Memory B cell (primary cell): Measurements from ENCODE around the gene MACROD1.
"Not testable (repeated sequence)": the region's sequence is repeated elsewhere in the genome, so short reads cannot be mapped to it uniquely, and the experiment has no call there.

Experiments
- ATAC-seq: fragments of 150-1000 bp; cut with Tn5 transposase; 2 replicates; pipeline ENCODE4 v1.10.0; 2021; ENCODE audit warnings: low read depth, mild to moderate bottlenecking, moderate library complexity
- DNase-seq, 2 donors: peaks; one replicate each; pipeline ENCODE4 v3.0.0; 2022; ENCODE audit warnings: low spot score in 2 of 2
- H3K27ac Mint-ChIP-seq: one replicate; pipeline ENCODE4 v1.8.0; 2022; ENCODE audit warnings: mild to moderate bottlenecking, moderate library complexity, mixed read lengths
- H3K27me3 Mint-ChIP-seq: one replicate; pipeline ENCODE4 v1.8.0; 2022; ENCODE audit warnings: mixed read lengths
- H3K36me3 Mint-ChIP-seq: one replicate; pipeline ENCODE4 v1.8.0; 2022; ENCODE audit warnings: mild to moderate bottlenecking, mixed read lengths
- H3K4me1 Mint-ChIP-seq: one replicate; pipeline ENCODE4 v1.8.0; 2022; ENCODE audit warnings: mixed read lengths
- H3K4me3 Mint-ChIP-seq: one replicate; pipeline ENCODE4 v1.8.0; 2022; ENCODE audit warnings: mild to moderate bottlenecking, moderate library complexity, mixed read lengths
- H3K9me3 Mint-ChIP-seq: one replicate; pipeline ENCODE4 v1.8.0; 2022; ENCODE audit warnings: mixed read lengths

MACROD1 gene

GRCh38 chr11:64176751-64177150, 10.8 kb upstream of the MACROD1 start:
- no peaks in the 10 kb centered on the region for H3K27me3 Mint-ChIP-seq
- peaks cover 3% of the 10 kb centered on the region for H3K36me3 Mint-ChIP-seq
- H3K4me1 Mint-ChIP-seq, result peaks cover 18% of the 10 kb centered on the region
- no peak overlapping the region for H3K27ac Mint-ChIP-seq
- ATAC-seq (no peak), DNase-seq (no peak)
- H3K9me3 Mint-ChIP-seq, result no peaks in the 10 kb centered on the region
- H3K4me3 Mint-ChIP-seq, result no peak overlapping the region

DNA sequence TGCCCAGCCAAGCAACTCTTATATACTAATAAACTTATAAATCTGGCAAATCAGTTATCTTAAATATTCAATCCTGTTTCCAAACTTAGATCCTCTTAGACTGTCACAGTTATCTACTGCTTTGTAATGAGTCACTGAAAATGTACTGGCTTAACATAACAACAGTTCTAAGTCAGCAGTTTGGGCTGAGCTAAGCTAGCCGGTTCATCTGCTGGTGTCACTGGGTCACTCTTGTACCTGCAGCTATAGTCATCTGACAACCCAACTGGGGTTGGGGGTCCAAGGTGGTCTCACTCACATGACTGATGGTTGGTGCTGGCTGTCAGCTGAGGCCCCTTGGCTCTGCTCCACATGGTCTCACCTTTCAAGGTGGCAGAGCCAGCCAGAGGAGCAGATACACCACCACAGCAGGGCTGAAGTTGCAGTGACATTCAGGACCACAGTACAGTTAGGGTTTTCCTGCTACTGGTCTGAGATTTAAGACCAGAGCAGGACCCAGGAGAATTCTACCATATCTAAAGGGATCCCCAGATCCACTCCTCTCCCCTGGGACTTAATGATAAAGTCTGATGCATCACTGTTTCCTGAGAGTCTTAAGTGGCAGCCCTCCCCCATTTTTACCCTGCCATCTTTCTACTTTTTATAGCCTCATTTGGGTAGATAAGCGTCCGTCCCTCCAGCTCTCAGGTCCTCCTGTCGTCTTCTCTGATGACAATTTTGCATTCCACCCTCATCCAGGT, 7.9 kb upstream of the MACROD1 start:
- Mint-ChIP-seq H3K9me3 (no peaks in the 10 kb centered on the region), H3K4me3 (no peak overlapping the region), H3K4me1 (peaks cover 10% of the 10 kb centered on the region), H3K27me3 (no peaks in the 10 kb centered on the region), H3K36me3 (peaks cover 3% of the 10 kb centered on the region), H3K27ac (no peak overlapping the region)
- ATAC-seq (no peak), DNase-seq (no peak)

DNA sequence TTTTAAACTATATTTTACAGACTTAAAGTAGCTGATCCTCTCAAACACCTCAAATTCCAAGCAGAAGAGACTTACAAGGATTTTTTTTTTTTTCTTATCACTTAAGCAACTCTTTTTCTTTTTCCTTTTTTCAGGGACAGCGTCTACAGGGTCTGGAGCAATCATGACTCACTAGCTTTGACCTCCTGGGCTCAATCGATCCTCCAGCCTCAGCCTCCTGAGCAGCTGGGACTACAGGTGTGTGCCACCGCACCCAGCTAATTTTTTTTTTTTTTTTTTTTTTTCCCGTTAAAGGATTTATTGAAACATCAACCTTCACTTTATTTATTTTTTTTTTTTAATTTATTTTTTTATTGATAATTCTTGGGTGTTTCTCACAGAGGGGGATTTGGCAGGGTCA, 4.5 kb upstream of the MACROD1 start:
- no peak for ATAC-seq
- H3K27ac Mint-ChIP-seq, result no peak overlapping the region
- no peak for DNase-seq
- no peak overlapping the region for H3K4me3 Mint-ChIP-seq
- H3K27me3 Mint-ChIP-seq, result no peaks in the 10 kb centered on the region
- peaks cover 6% of the 10 kb centered on the region for H3K4me1 Mint-ChIP-seq
- peaks cover 3% of the 10 kb centered on the region for H3K36me3 Mint-ChIP-seq
- H3K9me3 Mint-ChIP-seq, result no peaks in the 10 kb centered on the region

- H3K27ac Mint-ChIP-seq, result no peak overlapping the region
- H3K36me3 Mint-ChIP-seq, result no peaks in the 10 kb centered on the region
- ATAC-seq (peak; percentile 7), DNase-seq (no peak)
- peak overlapping the region; percentile 88 for H3K4me3 Mint-ChIP-seq
- H3K9me3 Mint-ChIP-seq, result no peaks in the 10 kb centered on the region
- no peaks in the 10 kb centered on the region for H3K27me3 Mint-ChIP-seq
- H3K4me1 Mint-ChIP-seq, result peaks cover 8% of the 10 kb centered on the region
Observed at GRCh38 chr11:64165481-64165841, 452 bp downstream of the MACROD1 start.

DNA sequence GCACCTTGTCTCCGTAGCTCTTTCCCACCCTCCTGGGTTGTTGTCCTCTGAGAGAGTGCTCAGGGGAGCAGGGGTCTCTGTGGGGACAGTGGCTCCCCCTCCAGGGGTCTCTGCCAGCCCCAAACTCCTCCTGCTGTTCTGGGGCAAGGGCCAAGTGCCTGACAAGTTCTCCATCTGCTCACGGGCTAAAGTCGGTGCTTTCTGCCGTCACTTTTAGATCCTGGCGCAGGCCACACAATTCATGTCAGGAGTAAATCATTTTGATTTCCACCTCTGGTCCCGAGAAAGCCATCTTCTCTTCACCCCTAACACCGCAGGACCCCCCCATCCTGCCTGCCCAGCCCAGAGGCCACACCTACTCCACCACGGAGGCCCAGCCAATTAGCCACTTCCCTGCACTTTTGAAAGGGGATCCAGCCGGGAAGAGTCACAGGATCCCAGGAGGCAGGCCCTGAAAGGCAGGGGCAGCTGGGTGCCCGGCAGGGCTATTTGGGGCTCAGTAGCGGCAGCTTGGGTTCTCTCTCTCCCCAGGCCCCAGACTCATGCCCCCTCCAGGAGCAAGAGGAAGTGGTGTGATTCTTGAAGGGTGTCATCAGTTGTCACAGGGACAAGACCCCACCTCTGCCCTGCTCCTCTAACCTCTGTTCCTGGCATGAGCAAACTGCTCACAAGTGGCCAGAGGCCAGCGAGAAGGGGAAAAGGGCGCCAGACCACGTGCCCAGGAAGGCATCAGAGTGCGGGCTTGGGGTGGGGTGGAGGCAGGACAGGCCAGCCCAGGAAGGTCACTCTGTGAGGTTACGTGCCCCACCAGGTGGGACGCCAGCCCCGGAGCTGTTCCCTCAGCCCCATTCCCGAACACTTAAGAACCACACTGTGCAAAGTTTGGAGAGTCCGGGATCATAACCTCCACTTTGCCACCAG, 1.3 kb downstream of the MACROD1 start:
- Mint-ChIP-seq H3K4me3 (peak overlapping the region; percentile 88), H3K9me3 (no peaks in the 10 kb centered on the region)
- ATAC-seq, result no peak

DNA sequence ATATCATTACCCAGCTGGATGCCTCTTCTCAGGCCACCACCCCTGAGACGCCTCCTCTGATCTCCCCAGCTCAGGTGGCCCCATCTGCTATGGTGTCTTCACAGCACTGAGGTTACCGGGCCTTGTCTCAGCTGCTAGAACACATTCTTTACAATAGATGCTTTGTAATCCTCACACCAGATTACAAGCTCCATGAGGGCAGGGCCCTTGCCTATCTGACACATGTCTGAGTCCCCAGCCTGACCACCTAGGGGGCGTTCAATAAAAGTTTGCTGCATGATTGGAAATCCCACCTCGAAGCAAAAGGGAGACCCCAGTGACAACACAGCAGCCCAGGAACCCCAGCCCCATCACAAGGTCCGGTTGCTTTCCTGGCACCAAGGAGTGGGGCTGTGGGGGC, 2.0 kb downstream of the MACROD1 start:
- Mint-ChIP-seq H3K27me3 (no peaks in the 10 kb centered on the region), H3K9me3 (no peaks in the 10 kb centered on the region), H3K27ac (no peak overlapping the region), H3K4me1 (peaks cover 8% of the 10 kb centered on the region), H3K4me3 (no peak overlapping the region), H3K36me3 (no peaks in the 10 kb centered on the region)
- DNase-seq, result no peak
- no peak for ATAC-seq

More for the DNA sequence above, 1.3 kb downstream of the MACROD1 start:
- no peak for DNase-seq
- Mint-ChIP-seq H3K4me1 (peaks cover 8% of the 10 kb centered on the region), H3K36me3 (no peaks in the 10 kb centered on the region), H3K27ac (no peak overlapping the region), H3K27me3 (no peaks in the 10 kb centered on the region)

- H3K27ac Mint-ChIP-seq, H3K4me3 Mint-ChIP-seq, DNase-seq, H3K36me3 Mint-ChIP-seq, H3K9me3 Mint-ChIP-seq, H3K27me3 Mint-ChIP-seq, ATAC-seq, H3K4me1 Mint-ChIP-seq: not testable (repeated sequence)
Observed at GRCh38 chr11:64162769-64163168, 3.1 kb downstream of the MACROD1 start.

DNA sequence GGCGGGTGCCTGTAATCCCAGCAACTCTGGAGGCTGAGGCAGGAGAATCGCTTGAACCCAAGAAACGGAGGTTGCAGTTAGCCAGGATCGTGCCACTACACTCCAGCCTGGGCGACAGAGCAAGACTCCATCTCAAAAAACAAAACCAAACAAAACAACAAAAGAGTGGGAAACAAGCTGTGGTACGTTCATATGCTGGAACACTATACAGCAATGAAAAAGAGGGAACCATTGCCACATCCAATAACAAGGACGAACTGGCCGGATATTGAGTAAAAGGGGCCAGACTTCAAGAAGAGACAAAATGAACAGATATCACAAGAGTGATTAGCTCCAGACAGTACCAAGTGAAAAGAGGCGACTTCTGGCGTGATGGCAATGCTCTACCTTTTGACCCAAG, 4.9 kb downstream of the MACROD1 start:
- H3K27me3 Mint-ChIP-seq, result no peaks in the 10 kb centered on the region
- DNase-seq, result no peak
- H3K27ac Mint-ChIP-seq, result no peak overlapping the region
- H3K9me3 Mint-ChIP-seq, result no peaks in the 10 kb centered on the region
- peaks cover 5% of the 10 kb centered on the region for H3K4me1 Mint-ChIP-seq
- no peak for ATAC-seq
- H3K36me3 Mint-ChIP-seq, result no peaks in the 10 kb centered on the region
- H3K4me3 Mint-ChIP-seq, result no peak overlapping the region

DNA sequence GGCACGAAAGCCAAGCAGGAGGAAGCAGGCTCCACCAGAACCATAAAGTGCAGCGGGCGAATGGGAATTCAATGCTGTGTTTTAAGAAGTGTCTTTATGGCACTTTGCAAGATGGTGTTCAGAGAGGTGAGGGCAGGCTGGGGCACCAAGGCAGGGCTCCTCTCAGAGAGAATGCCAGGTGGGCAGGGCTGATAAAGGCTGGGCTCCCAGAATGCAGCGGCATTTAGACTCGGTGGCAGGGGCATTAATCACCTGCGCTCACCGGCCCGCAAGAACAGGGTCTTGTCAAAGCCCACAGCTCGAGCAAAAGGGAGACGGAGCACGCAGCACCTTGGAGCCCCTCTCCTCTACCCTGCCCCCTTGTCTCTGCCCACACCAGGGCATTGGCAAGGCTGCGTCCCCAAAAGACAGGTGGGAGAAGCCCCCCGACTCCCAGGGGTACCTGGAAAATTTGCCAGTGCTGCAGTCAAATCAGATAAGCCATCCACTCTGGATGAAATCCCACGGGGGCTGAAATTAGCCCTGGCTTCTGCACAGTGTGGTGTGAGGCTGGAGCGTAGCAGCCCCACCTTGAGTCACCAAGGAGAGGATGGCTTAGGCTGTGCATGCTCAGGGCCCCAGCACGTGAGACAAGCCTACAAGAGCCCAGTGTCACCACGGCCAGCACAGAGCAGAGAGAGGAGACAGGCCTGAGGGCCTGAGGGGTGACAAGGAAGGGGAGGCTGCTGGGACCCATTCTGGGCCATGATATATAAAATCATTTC, 8.1 kb downstream of the MACROD1 start:
- DNase-seq, result no peak
- H3K27me3 Mint-ChIP-seq, result peaks cover 9% of the 10 kb centered on the region
- no peak overlapping the region for H3K4me3 Mint-ChIP-seq
- H3K9me3 Mint-ChIP-seq, result no peaks in the 10 kb centered on the region
- no peaks in the 10 kb centered on the region for H3K36me3 Mint-ChIP-seq
- peaks cover 2% of the 10 kb centered on the region for H3K4me1 Mint-ChIP-seq
- no peak for ATAC-seq
- H3K27ac Mint-ChIP-seq, result no peak overlapping the region

- Mint-ChIP-seq H3K9me3 (no peaks in the 10 kb centered on the region), H3K4me1 (peaks cover 2% of the 10 kb centered on the region), H3K36me3 (no peaks in the 10 kb centered on the region), H3K27me3 (peaks cover 9% of the 10 kb centered on the region), H3K4me3 (no peak overlapping the region), H3K27ac (no peak overlapping the region)
- DNase-seq (no peak), ATAC-seq (no peak)
Observed at GRCh38 chr11:64156235-64157011, 9.5 kb downstream of the MACROD1 start.

DNA sequence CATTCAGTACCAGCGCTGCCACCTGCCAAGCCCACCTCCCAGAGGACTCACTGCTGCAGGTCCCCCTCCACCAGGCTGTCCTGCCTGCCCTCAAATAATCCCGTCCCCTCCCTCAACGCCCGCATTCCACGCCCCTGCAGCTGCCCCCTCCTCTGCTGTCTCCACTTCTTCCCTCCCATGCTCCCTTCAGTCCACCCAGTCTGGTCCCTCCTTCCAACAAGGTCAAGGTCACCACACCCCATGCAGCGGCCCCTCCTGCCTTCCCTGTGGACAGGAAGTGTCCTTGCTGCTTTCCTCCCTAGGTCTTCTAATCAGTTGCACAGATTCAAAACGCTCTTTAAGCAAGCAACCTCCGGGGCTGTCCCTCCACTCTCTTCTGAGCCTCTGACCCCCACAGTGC, 12.1 kb downstream of the MACROD1 start:
- Mint-ChIP-seq H3K4me3 (no peak overlapping the region), H3K27ac (no peak overlapping the region), H3K4me1 (peaks cover 2% of the 10 kb centered on the region), H3K27me3 (peaks cover 9% of the 10 kb centered on the region), H3K36me3 (no peaks in the 10 kb centered on the region), H3K9me3 (no peaks in the 10 kb centered on the region)
- ATAC-seq (no peak), DNase-seq (no peak)

- no peaks in the 10 kb centered on the region for H3K9me3 Mint-ChIP-seq
- peak; percentile 76 to 91 for DNase-seq
- peaks cover 12% of the 10 kb centered on the region for H3K27me3 Mint-ChIP-seq
Observed at GRCh38 chr11:64152841-64153691, 12.8 kb downstream of the MACROD1 start.

GRCh38 chr11:64151337-64151736, 14.6 kb downstream of the MACROD1 start:
- no peaks in the 10 kb centered on the region for H3K9me3 Mint-ChIP-seq
- peaks cover 9% of the 10 kb centered on the region for H3K4me1 Mint-ChIP-seq
- H3K27me3 Mint-ChIP-seq, result peaks cover 16% of the 10 kb centered on the region
- H3K4me3 Mint-ChIP-seq, result no peak overlapping the region
- H3K36me3 Mint-ChIP-seq, result no peaks in the 10 kb centered on the region
- no peak for DNase-seq
- no peak overlapping the region for H3K27ac Mint-ChIP-seq
- no peak for ATAC-seq

More at GRCh38 chr11:64152841-64153691, 12.8 kb downstream of the MACROD1 start:
- peak; percentile 87 for ATAC-seq
- Mint-ChIP-seq H3K4me1 (peaks cover 5% of the 10 kb centered on the region), H3K4me3 (no peak overlapping the region), H3K27ac (no peak overlapping the region), H3K36me3 (no peaks in the 10 kb centered on the region)
